ENCODE data around the gene NHSL2.

GRCh38 chrX:71919431-71919830 lies 8.8 kb downstream of the NHSL2 start:
- no peak for TF ChIP-seq CTCF (IDR thresholded peaks at IDR 0.05 in 4 of 5, conservative IDR thresholded peaks at IDR 0.05 in 1 of 5)
- TF ChIP-seq POLR2A (IDR thresholded peaks at IDR 0.05) = no peak
